SIG-M5 treated with dmso at 0.1 percent for 504 hours (cell line): ENCODE results near the gene NUTM2D.
"Not testable (repeated sequence)": the region's sequence is repeated elsewhere in the genome, so short reads cannot be mapped to it uniquely, and the experiment has no call there.

Experiments used
- DNase-seq: peaks from one replicate; lab custom pipeline; 2025; ENCODE audit not compliant: unreplicated experiment; lab: John Stamatoyannopoulos, UW

NUTM2D gene

DNA sequence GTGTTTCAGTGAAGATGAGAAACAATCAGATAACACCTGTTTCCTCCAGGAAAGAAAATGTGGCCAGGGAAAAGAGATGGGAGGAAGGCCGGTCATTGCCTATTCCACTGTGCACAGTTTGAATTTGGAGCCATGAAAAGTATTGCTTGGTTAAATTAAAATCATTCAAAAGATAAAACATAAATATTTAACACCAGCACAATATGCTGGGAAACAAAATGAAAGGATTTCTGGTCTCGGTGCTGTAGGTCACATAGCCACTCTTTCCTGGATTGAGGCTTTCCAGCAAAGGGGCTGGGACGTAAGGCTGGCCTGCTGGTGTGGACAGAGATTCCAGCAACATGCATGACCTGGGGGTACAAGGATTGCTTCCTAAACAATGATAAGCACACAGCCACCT lies at the start of gene NUTM2D:
Gene NUTM2D (plus strand): TSS at position 301 of the 400 bp plus-strand sequence. CDS start 522 bp downstream, outside the sequence.
- not testable (repeated sequence) for DNase-seq

DNA sequence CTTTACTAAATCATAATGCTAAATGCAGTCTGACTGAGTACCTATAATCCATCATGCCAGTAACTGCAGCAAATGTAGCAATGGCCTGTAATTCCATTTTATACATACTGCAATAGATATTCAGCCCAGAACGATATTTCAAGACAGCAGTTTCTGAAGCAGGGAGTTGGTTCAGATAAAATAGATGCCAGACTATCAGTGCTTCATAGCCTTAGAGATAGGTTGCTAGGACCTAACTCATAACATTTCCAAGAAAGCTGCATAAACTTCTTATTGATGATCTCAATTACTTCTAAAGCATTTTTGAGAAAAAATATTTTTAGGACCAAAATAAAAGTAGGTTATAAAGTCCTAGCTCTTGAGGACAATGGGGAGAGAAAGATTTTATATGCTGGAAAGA lies 48.8 kb upstream of the NUTM2D start:
- DNase-seq, result not testable (repeated sequence)

- DNase-seq, result not testable (repeated sequence)
Measured at GRCh38 chr10:87309657-87310056, 47.9 kb upstream of the NUTM2D start.

DNA sequence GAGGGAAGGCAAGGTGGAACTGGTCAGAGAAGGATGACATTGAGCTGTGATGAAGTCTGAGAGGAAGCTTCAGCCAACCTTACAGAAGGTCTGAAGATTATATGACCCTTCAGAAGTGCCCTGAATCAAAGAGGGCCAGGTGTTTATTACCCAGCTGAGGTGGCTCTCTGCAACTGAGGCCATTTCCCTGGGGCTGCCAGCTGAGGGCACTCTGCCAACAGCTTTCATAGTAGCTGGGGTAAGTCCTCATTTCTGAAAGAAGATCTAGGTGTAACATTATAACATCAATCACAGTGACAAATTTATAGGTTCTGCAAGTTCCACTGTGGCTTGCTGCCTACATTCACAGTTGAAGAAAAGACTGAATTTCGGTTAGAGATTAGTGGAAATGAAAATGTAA lies 46.0 kb upstream of the NUTM2D start:
- not testable (repeated sequence) for DNase-seq

- DNase-seq, result not testable (repeated sequence)
Measured at GRCh38 chr10:87313649-87314359, 43.7 kb upstream of the NUTM2D start.

DNA sequence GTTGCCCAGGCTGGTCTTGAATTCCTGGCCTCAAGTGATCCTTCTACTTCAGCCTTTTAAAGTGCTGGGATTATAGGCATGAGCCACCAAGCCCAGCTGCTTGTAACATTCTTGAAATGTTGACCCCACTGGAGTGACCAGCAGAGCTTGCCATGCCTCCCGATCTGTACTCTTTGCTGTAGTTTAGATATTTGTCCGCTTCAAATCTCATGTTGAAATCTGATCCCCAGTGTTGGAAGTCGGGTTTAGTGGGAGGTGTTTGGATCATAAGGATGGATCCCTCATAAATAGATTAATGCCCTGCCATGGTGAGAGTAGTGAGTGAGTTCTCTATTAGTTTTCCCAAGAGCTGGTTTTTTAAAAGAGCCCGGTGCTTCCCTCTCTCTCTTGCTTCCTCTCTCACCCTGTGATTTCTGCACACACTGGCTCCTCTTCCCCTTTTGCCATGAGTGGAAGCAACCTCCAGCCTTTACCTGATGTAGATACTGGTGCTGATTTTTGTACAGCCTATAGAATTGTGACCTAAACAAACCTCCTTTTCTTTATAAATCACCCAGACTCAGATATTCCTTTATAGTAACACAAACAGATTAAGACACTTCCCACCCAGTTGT lies 43.1 kb upstream of the NUTM2D start:
- DNase-seq, result not testable (repeated sequence)

GRCh38 chr10:87321505-87321904 lies 36.0 kb upstream of the NUTM2D start:
- not testable (repeated sequence) for DNase-seq

DNA sequence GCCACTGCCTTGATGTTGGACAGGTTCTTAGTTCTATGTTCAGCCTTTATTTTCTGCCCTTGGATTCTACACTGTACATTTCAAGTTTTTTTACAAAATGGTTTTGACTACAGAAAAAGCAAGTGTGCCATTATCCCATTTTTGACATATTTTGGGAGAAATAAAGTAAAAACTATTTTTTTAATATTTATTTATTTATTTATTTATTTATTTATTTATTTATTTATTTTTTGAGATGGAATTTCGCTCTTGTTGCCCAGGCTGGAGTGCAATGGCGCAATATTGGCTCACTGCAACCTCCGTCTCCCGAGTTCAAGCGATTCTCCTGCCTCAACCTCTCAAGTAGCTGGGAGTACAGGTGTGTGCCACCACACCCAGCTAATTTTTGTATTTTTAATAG lies 33.0 kb upstream of the NUTM2D start:
- DNase-seq, result not testable (repeated sequence)

DNA sequence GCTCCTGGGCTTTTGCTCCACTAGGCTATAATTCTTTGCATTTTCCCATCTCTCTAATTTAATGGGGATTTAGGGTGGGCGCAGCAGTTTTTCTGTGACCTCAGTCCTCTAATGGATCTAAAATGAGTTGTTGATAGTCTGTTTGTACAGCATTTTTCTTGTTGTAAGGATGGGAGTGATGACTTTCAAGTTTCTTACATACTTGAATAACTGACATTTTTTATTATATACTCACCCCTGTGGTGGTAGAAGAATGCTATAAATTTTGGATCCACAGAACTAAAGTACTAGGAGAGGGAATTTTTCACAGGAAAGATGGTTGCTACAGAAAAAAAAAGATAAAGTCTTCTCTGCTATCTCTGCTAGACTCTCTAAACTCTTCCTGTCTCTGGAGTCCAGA lies 29.6 kb upstream of the NUTM2D start:
- not testable (repeated sequence) for DNase-seq

GRCh38 chr10:87329131-87329530 lies 28.4 kb upstream of the NUTM2D start:
- not testable (repeated sequence) for DNase-seq

DNA sequence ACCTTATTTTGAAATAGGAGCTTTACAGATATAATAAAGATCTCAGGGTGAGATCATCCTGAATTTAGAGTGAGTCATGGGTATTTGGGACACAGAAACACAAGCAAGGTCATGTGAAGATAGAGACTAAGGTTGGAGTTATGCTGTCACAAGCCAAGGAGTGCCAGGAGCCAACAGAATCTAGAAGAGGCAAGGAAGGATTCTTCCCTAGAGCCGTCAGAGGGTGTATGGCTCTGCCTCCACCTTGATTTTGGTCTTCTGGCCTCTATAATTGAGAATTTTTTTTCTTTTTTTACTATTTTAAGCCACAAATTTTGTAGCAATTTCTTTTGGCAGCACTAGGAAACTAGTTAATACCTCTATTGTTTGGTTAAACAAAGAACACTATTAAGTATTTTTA lies 24.9 kb upstream of the NUTM2D start:
- DNase-seq, result not testable (repeated sequence)

GRCh38 chr10:87340411-87340810 lies 17.1 kb upstream of the NUTM2D start:
- DNase-seq, result not testable (repeated sequence)

GRCh38 chr10:87341546-87342142 lies 15.9 kb upstream of the NUTM2D start:
- not testable (repeated sequence) for DNase-seq

- DNase-seq, result peak; percentile 68
Measured at GRCh38 chr10:87342249-87342710, 15.3 kb upstream of the NUTM2D start.

DNA sequence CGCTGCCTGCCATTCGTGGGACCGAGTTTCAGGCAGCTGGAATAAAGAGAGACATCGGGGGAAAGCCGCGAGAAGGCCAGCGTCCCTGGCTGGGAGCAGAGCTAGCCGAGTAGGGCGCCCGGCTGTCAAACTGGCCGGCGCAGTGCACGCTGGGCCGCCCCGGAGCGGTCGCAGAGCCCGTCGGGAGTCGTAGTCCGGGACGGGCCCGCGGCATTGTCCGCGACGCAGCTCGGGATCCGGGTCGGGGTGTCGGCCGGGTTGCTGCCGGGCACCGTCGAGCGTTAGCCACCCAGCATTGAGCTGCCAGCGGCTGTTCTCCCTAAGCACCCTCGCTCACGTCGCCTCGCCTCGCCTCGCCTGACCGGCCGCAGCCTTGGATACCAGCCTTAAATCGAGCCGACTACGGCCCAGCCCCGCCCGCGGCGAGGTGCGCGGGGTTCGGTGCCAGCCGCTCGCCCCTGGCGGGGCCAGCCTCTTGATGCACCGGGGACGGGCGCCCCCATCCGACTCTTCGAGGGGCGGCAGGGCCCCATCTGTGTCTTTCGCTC lies 14.8 kb upstream of the NUTM2D start:
- peak; percentile 53 for DNase-seq

GRCh38 chr10:87345743-87346142 lies 11.8 kb upstream of the NUTM2D start:
- not testable (repeated sequence) for DNase-seq

GRCh38 chr10:87350161-87350560 lies 7.4 kb upstream of the NUTM2D start:
- not testable (repeated sequence) for DNase-seq

DNA sequence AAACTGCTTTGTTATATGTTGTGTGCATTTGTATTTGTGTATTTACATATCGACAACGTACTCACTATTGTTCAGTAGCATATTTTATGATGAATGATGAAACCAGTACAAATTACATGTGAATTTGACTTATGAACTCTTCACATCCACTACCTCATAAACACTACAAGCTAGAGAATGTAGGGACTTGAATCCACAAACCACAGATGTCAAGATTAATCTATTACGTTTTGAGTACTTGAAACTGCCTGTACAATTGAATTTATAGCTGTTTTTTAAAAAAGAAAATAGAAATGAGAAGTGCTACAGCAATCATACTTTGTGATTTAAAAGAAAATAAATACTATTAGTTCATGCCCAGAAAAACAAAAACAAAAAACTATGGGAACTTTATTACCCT lies 4.7 kb upstream of the NUTM2D start:
- DNase-seq, result not testable (repeated sequence)

- DNase-seq, result not testable (repeated sequence)
Measured at GRCh38 chr10:87355110-87355509, 2.4 kb upstream of the NUTM2D start.

GRCh38 chr10:87358159-87358558 lies 615 bp downstream of the NUTM2D start:
- not testable (repeated sequence) for DNase-seq

- not testable (repeated sequence) for DNase-seq
Measured at GRCh38 chr10:87369514-87370112, 12.1 kb downstream of the NUTM2D start.
